Inflammatory macrophage (primary cell): ENCODE data around the gene TRIM62.

ENCODE experiments used
- DNase-seq, 2 donors: peaks; one replicate each; pipeline ENCODE4 v3.0.0-alpha.2; 2020 to 2022

The TRIM62 gene

DNA sequence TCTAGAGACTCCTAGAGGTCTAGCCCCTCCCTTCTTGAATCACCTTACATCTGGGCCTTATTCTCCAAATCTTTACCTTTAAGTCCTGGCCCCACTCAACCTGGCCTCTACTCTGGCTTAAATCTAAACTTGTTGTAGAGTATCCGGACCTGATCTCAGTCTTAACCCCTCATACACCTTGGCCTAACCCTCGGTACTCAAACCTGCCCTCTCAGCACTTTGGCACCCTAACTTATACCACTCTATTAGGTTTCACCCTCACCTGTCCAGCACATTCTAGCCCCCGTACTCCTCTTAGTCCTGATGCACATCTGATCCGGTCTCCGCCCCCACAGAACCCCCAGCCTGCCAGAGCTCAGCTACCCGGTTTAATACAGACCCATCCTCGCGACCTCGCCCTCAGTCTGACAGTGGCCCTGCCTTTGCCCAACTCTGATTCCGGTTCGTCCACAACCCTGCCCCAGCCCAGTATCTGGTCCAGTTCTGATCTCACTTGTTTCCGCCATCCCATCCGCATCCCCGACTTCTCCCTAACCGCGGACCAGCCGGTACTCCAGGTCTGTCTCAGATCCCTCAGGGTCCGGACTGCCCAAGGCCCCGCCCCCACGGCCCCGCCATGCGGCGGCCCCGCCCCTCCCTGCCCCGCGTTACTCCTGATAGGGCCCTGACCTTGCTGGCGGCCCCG lies 1.5 kb downstream of the TRIM62 start:
- peak in 1 of 2 donors; percentile 75 for DNase-seq

DNA sequence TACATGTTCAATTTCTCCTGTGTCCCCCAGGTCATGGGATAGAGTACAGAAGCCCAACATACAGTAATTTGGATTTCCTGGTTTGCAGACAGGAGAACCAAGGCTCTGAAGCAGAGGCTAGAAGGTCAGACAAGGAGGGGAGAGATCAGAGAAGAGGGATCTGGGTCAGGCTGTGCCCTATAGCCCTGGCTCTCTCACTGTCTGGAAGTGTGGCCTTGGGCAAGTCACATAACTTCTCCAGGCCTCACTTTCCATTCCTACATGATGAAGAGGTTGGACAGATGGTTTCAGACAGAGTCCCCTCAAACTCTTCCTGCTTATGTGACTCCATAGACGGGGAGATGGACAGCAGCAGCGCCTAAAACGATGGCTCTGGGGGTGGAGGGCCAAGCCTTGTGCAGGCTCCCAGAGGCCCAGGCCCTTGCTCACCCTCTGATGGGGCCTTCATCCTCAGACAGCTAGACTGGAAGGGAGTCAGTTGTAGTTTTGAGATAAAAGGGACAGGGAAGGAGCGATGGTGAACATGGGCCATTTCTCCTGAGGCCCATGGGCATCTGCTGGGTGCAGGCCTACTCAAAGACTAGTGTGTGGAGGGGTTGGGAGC lies 2.9 kb downstream of the TRIM62 start:
- no peak for DNase-seq

DNA sequence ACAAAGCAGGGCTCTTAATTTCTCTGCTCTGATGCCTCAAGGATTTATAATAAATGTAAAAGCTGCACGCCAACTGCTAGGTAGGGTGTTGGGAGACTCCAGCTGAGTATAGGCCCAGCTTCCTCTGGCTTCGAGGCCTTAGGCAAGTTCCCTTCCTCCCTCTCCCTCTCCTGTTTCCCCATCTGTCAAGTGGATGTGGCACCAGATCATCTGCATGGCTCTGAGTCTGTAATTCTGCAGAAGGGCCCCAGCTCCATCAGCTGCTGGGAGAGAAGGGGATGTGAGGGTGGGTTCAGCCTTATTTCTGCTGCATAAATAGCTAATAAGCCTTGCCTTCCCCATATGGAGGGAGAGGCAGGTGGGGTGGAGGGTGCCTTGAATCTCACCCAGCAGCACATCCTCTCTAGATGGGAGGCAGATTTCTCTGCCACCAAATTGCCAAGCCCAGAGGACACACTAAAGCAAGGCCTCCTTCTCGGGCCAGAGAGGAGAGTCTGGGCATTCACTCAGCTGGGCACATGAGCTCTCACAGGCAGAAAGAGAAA lies 3.8 kb downstream of the TRIM62 start:
- no peak for DNase-seq

DNA sequence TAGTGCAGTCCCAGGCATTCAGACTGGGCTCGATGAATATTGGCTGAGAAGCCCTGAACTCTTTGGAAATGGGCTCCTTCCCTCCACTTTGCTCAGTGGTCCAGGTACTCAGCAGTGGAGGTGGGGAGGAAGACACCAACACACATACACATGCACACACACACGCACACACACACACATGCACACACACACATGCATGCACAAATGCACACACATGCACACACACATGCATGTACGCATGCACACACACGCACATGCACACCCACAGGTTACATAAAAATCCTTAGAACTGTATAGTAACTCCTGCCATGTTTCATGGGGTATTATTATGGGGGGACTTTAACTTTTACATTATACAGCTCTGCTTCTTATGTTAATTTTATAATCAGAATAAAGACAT lies 5.0 kb downstream of the TRIM62 start:
- no peak for DNase-seq

DNA sequence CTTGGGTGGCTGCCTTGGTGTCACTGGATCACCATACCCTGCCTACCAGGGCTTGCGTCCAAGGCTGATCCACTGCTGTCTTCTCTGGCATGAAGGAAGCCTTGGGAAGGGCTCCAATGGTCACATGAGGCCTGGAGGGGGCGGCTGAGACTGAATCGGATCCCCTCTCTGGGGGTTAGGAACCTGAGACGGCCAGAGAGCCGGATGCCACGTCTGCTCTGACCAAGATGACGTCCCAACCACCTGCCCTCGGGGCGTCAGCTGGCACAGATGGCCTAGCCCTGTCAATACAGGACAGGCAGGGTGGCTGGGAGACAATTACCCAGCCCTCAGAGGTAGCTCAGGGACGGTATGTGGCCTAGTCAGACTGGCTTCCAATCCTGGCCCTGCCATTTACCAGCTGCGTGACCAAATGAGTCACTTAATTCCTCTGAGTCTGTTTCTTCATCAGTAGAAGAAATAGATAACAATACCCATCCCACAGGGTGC lies 5.4 kb downstream of the TRIM62 start:
- no peak for DNase-seq

DNA sequence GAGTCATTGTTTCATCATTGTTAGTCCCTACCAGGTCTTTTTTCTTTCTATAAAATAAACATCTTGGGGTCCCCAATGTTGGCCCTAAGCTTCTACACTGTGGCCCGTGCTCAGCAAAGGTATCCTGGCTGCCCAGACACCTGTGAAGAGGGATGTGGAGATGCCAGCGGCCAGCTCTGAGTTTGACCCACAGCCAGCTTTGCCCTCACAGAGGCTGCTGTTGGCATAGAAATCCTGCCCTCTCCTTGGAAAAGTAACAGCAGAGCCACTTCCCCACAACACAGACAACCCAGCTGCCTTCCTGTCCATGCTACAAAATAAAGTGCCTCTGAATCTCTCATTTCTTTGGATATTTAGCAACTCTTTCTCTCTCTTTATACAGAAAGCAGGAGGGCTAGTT lies 6.0 kb downstream of the TRIM62 start:
- DNase-seq = no peak

DNA sequence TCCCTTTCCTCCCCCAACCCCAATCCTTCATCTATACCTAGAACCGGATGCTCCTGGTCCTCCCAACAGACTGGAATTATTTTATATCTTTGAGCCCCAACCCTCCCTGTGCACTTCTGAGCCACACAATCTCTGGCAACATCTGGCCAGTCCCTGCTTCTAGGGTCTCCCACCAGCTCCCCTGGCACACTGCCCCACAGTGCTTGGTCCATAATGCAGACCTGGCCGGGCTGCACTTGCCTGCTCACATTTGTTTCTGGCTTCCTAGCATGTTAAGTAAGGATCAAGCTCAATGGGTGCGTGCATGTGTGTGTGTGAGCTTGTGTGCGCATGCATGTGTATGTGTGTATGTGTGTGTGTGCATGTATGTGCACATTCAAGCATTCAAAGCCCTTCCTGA lies 8.8 kb downstream of the TRIM62 start:
- no peak for DNase-seq

- DNase-seq = no peak
These were observed 9.6 kb downstream of the TRIM62 start for GRCh38 chr1:33171977-33172813.

DNA sequence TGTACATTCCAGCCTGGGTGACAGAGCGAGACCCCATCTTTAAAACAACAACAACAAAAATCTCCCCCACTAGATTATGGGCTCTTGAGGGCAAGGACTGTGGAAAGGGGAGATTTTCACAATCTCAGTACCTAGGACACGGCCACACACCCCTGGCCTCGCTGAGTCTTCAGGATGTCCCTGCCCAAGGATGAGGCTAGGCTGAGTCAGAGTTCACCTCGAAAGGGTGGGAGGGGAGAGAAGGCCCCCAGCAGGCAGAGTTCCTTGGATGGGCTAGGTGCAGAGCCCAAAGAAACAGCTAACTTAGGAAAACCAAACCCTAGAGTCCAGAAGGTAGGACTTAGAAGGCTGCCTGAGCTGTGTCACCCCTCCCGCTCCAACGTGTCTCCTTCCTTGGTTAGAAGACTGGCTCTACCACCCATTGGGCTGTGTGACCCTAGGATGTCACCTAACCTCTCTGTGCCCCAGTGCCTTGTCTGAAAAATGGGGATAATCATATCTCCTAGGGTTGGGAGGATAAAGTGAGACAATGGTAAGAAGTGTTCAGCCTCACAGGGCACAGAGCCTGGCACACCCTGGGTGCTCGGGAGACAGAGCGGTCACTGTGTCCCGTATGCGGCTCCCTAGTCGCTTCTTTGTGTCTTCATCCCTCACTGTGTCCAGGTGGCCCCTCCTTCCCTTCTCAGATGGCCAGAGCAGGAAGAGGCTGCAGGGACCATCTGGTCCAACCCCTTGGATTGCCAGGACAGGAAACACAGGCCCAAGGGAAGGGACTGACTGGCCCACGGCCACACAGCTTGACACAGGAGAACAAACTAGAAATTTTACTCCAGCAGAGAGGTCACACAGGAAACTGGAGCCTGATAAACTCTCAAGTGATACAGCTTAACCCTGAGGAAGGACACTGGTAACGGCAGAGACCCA lies 11.2 kb downstream of the TRIM62 start:
- no peak for DNase-seq

DNA sequence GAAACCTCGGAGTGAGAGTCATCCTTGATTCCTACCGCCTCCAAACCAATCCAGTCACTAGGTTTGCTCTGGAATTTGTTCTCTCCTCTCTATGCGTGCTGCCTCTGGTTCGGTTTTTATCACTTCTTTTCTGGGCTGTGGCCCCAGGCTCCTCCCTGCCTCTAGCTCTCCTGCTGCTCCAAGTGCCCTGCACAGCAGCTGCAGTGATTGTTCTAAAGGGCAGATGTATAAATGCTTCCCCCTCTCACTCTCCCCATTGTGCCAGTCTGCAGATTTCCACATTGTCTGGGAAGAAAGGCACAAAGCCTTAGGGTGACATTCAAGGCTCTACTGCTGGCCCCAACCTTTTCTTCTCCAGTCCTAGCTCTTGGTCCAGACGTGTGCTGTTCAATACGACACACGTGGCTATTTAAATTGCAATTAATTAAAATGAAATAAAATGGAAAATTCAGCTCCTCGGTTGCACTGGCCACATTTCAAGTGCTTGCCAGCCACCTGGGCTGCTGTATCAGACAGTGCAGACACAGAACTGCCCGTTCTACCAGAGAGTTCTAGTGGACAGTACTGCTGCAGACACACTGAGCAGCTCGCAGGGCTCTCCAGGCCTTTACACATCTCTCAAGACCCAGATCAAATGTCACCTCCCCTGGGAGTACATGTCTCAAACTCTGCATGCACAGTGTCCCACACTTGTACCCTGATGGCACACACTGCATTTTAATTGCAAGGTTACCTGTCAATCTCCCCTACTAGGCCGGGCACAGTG lies 12.4 kb downstream of the TRIM62 start:
- DNase-seq = no peak

DNA sequence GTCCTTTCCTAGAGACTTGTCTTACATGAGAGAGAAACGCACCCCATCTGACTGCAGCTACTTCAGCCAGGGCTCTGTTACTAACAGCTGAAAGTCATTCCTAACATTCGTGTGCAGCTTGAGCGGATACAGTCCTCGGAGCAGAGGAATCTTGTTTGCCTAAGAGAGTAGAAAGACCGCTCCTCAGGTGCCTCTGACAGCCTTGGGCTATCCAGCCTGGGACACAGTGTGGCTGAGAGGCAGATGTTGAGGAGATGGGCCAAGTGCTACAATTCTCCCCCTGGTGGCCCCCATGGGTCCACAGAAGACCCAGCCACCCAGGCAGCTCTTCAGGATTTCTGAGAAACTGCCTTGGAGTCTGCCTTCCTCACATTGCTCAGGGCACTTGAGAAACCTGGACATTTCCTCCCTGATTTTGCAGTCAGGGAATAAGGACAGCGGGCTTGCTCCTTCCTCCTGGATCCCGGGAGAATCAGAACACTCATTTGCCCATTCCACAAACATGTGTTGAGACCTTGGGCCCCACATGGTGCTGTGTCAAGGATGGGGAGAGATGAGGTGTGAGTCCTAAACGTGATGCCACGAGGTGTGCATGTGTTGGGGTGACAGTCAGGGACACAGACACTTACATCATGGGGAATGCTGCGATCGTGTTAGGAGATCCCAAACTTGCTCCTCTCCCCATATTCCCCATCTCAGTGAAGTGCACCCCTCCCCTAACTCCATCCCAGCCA lies 13.1 kb downstream of the TRIM62 start:
- DNase-seq = no peak

- no peak for DNase-seq
These were observed 14.0 kb downstream of the TRIM62 start for GRCh38 chr1:33167650-33168447.

DNA sequence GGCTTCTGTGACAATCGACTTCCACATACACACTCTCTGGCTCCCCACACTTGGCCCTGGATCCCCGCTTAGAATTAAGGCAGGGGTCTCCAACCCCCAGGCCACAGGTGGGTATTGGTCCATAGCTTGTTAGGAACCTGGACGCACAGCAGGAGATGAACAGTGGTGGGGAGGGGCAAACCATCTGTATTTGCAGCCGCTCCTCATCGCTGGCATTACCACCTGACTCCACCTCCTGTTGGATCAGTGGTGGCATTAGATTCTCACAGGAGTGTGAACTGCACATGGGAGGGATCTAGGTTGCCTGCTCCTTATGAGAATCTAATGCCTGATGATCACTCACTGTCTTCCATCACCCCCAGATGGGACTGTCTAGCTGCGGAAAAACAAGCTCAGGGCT lies 16.0 kb downstream of the TRIM62 start:
- no peak for DNase-seq

DNA sequence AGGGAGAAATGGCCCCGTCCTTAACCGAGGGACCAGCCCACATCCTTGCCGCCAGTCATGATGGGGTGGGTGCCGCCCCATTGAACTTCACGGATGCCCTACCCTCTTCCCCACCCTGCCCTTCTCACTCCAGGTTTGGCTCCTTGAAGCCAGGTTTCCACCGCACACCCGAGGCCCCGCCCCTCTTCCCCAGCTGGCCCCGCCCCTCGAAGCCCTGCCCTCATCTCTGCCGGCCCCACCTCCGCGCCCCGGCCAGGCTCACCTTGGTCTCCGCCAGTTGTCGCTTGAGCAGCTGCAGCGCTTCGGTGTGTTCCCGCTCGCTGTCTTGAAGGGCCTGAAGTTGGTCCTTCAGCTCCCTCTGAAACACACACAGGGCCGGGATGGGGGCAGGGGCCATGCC lies 16.6 kb downstream of the TRIM62 start:
- no peak for DNase-seq

GRCh38 chr1:33163621-33164519 lies 18.0 kb downstream of the TRIM62 start:
- DNase-seq = no peak

GRCh38 chr1:33162141-33162540 lies 19.7 kb downstream of the TRIM62 start:
- DNase-seq = no peak

DNA sequence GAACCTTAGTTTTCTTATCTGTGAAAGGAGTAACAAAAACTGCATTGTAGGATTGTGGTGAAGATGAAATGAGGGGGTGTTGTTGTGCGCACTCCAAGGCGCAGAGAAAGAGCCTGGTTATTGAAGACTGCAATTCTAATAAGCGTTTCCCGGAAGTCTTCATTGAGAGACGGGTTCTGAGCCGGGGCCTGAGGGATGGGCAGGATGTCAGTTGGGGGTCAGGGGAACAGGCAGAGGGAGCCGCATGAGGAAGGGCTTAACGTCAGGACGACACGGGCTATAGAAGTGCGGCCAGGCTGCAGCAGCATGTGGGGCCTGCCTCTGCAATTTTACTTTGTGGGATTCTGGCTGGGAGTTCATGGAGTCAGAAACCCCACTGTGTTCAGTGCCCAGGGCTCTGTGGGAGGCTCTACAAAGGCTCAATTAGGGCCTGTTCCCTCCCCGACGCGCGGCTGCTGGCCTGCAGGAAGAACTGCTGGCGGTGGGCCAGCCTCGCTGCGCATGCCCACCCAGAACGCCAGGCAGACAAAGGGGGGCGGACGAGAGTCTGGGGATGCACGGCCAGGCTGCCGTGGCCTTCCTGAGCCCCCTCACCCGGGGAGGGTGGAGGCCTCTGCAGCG lies 20.7 kb downstream of the TRIM62 start:
- no peak for DNase-seq

GRCh38 chr1:33159577-33159976 lies 22.3 kb downstream of the TRIM62 start:
- no peak for DNase-seq
